Tibial nerve (tissue), 3 donors: Measurements from ENCODE around the gene TKTL1.

Source experiments
- POLR2A ChIP-seq, 2 donors: fragments of 450-650 bp; IDR thresholded peaks; one replicate each; pipeline ENCODE4 v1.6.1; 2017; ENCODE audit warnings: antibody characterized with exemption in 2 of 2, mild to moderate bottlenecking in 2 of 2, moderate library complexity in 2 of 2
- TF ChIP-seq, protein P1 (sequence below), 5 experiments: fragments of 200-600 bp in 3 of 5; fragments of 450-650 bp in 2 of 5; sonication (generic) in 3 of 5; IDR thresholded peaks; one replicate each; pipeline ENCODE4 v1.5.1; 2016 to 2019; ENCODE audit warnings: antibody characterized with exemption in 5 of 5, mild to moderate bottlenecking in 3 of 5, moderate library complexity in 2 of 5

DNA sequence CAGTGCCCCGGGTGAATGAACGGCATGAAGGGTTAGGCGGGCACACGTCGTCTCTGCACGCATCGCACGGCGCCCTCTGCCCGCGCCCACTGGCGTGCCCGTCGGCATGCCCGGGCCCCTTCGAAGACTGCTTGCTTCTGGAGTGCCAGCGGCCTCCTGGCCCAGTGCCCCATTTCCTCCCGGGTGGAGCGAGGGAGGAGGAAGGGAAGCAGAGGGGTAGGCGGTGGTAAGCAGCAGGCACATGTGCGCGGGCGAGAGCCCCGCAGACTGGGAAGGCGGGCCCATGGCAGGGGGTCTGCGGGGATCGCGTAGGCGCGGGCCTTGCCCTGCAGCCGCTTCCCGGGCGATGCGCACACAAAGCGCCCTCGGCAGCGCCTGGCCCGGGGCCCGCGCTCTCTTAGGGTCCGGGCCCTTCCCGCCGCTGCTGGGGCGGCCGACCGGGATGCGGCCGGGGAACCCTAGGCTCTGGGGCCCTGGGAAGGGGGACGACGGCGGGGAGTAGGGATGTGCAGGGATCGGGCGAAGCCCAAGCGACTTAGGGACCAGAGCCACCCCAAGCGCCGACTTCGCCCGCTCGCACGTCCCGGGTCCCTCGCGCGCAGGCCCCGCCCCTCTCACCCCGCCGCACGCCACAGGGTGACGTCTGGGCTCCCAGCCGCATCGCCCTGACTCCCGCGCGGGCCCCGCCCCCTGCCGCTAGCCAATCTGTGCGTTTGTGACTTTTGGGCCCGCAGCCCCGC lies 82.6 kb downstream of the TKTL1 start:
- TF ChIP-seq, protein P1, sequence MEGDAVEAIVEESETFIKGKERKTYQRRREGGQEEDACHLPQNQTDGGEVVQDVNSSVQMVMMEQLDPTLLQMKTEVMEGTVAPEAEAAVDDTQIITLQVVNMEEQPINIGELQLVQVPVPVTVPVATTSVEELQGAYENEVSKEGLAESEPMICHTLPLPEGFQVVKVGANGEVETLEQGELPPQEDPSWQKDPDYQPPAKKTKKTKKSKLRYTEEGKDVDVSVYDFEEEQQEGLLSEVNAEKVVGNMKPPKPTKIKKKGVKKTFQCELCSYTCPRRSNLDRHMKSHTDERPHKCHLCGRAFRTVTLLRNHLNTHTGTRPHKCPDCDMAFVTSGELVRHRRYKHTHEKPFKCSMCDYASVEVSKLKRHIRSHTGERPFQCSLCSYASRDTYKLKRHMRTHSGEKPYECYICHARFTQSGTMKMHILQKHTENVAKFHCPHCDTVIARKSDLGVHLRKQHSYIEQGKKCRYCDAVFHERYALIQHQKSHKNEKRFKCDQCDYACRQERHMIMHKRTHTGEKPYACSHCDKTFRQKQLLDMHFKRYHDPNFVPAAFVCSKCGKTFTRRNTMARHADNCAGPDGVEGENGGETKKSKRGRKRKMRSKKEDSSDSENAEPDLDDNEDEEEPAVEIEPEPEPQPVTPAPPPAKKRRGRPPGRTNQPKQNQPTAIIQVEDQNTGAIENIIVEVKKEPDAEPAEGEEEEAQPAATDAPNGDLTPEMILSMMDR (IDR thresholded peaks at IDR 0.05): no peak
- peak; percentile 86 to 96 for TF ChIP-seq POLR2A (IDR thresholded peaks at IDR 0.05)
